NOMO-1 (cell line): ENCODE measurements around the gene DCUN1D4.

Experiments
- DNase-seq, 2 experiments: peaks; one replicate each; lab custom pipeline; 2025; ENCODE audit not compliant: unreplicated experiment in 2 of 2; lab: John Stamatoyannopoulos, UW

Gene DCUN1D4

DNA sequence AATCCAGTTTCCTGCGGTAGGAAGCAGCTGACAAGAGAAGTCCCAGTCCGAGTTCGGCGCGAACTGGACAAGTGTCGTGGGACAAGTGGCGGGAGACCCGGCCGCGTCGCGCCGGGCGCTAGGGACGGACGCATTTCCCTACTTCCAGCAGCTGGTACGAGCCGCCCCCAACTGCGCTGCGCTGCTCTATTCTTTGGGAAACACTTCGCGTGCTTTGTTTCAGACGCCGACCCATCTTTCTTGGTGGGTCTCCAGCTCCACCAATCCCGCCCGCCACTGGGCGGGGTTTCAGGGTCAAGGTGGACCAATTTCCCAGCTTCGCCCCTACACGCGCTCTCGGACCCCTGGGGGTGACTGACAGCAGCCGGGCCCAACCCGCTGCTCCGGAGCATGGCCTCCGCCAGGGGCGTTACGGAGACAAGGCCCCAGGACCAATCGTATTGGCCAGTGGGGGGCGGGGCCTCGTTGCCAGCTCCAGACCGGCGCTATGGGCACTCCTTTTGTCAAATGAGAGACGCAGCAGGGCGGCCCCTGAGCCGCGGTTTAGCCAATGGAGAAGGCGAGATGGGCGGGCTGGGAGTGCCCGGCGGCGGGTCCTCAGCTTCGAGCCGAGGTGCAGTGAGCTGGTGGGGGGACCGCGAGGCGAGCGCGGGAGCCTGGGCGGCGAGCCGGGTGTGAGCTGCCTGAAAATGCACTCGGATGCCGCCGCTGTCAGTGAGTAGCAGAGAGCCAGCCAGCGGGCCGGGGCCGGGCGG, at the start of gene DCUN1D4:
Gene DCUN1D4, plus strand, starts transcription at position 600 of the 755 bp plus-strand sequence. Its CDS starts 90 bp downstream, at position 690.
- DNase-seq: peak; percentile 98 to 99

GRCh38 chr4:51820443-51821234, 22.3 kb upstream of the DCUN1D4 start:
- DNase-seq: no peak

- DNase-seq: no peak
These were observed 17.6 kb upstream of the DCUN1D4 start for GRCh38 chr4:51825341-51825740.

GRCh38 chr4:51830156-51830720, 12.7 kb upstream of the DCUN1D4 start:
- DNase-seq: no peak

GRCh38 chr4:51831133-51831532, 11.8 kb upstream of the DCUN1D4 start:
- DNase-seq: peak; percentile 17 to 32

DNA sequence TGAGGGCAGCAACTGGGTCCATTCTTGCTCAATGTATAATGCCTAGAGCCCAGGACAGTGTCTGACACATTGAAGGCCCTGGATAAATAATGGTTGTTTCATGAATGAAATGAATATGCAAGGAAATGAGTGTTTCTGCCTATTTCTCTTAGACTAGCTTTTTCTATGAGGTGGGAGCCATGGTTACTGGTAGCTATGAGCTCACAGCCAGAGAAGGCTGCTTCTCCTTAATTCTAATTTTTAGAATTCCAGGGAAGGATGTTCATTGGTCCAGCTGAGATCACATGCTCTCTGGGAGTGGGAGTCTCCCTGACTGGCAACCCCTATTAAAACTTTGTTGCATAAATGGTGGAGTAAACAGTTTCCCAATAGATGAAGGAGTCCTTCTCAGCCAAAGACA, 9.7 kb upstream of the DCUN1D4 start:
- no peak for DNase-seq

DNA sequence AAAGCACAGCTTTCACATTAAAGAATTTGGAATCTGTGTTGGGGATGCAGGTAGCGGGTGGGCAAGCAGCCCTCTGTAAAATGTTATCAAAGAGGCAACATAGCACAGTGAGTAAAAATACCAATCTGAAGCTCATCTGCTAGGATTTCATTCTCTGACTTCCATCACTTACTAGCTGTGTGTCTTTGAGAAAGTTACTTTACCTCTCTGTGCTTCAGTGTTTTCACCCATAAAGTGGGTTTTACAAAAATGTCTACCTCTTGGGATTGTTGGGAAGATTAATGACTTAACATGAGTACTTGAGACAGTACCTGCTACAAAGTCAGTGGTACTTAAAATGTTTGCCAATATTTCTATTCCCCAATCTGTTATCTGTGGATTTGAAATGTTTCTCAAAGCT, 7.9 kb upstream of the DCUN1D4 start:
- no peak for DNase-seq

GRCh38 chr4:51835855-51836254, 7.1 kb upstream of the DCUN1D4 start:
- DNase-seq: no peak

DNA sequence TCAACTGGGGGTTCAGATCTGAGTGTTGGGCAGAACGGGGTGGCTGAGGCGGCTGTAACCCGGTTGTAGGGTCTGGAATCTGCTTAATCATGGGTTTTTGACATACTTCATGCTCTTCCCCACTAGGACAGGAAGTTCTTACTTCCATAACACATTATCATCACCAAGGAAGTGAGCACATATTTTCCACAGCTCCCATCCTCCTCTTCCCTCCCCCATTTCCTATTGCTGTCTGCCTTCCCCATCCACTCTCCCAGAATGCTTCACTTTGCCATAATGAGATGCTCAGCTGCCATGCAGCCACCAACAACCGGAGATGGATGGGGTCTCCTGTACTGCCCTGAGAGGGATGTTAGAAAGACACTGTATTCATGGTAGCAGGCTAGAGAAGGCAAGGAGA, 6.4 kb upstream of the DCUN1D4 start:
- no peak for DNase-seq

- no peak for DNase-seq
These were observed 2.2 kb upstream of the DCUN1D4 start for GRCh38 chr4:51840781-51841180.

DNA sequence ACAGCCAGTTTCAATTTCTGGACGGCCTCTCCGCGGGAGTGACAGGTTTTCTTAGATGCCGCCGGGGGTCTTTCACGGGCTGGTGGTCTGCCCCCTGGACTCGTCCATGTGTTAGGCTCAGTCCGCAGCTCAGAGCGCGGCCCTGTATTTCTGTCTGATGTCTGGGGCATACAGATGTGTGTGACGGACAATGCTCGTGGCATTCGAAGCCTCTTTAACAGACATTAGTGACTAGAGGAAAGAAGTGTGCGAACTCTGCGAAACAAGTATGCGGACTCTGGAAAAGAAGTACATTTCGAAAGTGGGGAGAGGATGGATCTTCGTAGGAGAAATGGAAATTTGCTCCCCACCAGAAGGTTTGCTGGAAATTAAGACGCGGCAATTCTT, 793 bp upstream of the DCUN1D4 start:
- DNase-seq: peak in 1 of 2 experiments; percentile 4

GRCh38 chr4:51843309-51844152, 578 bp downstream of the DCUN1D4 start:
- DNase-seq: peak; percentile 4 to 19

DNA sequence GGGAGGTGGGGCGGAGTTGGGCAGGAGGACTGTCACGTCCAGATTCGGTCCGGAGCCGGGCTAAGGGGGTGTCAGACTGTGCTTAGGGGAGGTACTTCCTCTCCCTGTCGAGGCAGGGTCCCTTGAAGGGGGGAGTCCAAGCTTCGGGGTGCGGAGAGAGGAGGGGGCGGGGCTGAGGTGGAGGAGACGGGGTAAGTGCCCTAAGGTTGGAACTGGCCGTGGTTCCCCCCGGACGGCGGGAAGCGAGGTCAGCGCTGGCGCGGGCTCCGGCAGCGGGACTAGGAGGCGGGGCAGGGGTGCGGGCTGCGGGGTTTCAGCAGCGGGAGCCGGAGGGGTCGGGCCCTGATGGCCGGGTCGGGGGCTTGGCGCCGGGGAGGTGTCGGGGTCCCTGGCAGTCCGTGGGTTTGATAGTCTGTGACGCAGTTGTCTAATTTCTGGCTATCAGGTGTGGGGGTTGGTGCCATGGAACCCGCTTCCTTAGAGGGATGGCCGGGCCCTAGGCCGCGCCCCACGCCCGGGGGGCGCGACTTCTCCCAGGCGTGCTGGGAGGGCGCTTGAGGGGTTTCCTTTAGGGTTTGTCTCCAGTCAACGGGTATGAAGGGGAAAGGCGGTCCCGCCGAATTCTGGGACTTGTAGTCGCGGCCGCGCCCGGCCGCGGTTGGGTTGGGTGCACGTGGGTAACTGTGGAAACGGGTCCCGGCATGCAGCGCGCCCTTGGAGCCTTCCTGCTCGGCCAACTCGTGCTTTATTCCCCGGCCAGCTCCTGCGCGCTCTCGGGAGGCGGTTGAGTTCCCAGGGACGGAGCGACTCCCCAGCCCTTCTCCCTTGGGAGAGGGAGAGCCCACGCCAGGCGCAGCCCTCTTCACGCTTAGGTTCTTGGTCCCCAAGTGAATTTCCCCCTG, 1.5 kb downstream of the DCUN1D4 start:
- peak; percentile 84 to 87 for DNase-seq

DNA sequence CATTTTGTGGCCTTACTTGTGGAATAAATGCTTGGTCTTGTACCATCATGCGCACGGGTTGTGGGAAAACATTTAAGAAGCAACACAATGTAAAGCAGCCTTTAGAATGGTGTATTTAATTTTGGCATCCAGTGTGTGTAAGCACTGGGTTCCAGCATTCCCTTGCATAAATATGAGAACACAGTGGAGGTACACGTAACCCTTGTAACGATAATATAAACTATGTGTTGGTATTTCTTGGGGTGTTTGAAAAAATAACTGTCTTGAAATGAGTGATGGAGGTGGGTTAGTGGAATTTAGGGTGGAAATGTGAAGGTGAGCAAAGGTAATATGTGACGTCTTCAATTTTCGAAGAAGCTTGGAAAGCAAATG, 2.1 kb downstream of the DCUN1D4 start:
- no peak for DNase-seq

GRCh38 chr4:51845711-51846110, 2.8 kb downstream of the DCUN1D4 start:
- DNase-seq: no peak

GRCh38 chr4:51849430-51849829, 6.5 kb downstream of the DCUN1D4 start:
- no peak for DNase-seq

- no peak for DNase-seq
These were observed 7.3 kb downstream of the DCUN1D4 start for GRCh38 chr4:51850294-51850693.

- DNase-seq: no peak
These were observed 8.4 kb downstream of the DCUN1D4 start for GRCh38 chr4:51851090-51851936.

- no peak for DNase-seq
These were observed 9.0 kb downstream of the DCUN1D4 start for GRCh38 chr4:51851937-51852290.
